ENCODE data around the gene SNED1. TPM values are rescaled to one million over a fixed set of nuclear protein-coding genes. Genes with fewer than 3 reads are reported as not detected.

The SNED1 gene
- total and polyA plus RNA-seq, 9 of the 15 experiments (the other 6 are each of a cell fraction or from before 2014, with no cell fraction given): 0.03 to 0.07 (median 0.05) TPM; not detected in 5

DNA sequence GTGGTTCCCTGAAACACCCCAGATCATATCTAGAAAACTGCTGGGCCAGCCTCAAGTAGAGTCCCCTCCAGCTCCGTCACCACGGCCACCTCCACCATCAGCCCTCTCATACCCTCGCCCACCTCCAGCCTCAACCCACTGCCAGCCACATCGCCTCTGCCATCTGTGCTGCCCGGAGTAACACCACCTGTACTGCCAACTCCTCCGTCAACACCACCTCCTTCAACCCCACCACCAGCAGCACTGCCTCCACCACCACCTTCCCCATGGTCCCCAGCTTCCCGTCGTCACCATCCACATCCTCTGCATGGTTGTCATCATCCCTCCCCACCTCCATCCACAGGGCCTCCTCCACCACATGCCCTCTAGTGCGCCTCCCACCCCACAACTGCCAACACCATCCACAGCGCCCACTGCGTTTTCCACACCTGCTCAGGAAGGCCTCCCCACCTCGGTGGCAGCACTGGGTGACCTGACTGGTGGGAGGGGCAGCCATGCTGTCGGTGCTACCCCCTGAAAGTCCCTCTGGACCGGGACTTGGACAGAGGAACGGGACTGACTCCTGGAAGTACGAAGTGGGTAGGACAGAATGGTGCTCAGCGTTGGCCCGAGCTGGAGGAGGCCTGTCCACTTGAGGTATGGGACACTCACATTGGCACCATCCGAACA, 1.6 kb downstream of the SNED1 start:
- Histone ChIP-seq H3K4me3 (no peak overlapping the region), H2AFZ (ENCODE audit: low read depth, low read length) (no peak overlapping the region), H3K4me2 (ENCODE audit: insufficient read depth, low read length) (no peak overlapping the region), H3K9me1 (ENCODE audit: control insufficient read depth, insufficient read depth, low read length) (no peaks in the 10 kb centered on the region), H3K9ac (ENCODE audit: insufficient read depth in 1 of 2, low read depth in 2 of 2, low read length in 2 of 2) (no peak overlapping the region), H3K79me2 (ENCODE audit: control insufficient read depth, insufficient read depth, low read length) (no peaks in the 10 kb centered on the region), H3K27me3 (ENCODE audit: control insufficient read depth in 2 of 2, insufficient read depth in 2 of 2, low read length in 2 of 2) (peaks cover 0 to 24% of the 10 kb centered on the region in 2 experiments; a peak in 2 of 5 replicates), H3K9me3 (replicated peaks; ENCODE audit: control insufficient read depth, insufficient read depth, low read depth, low read length) (no peaks in the 10 kb centered on the region), H3K27ac (ENCODE audit: extremely low read depth, low read depth, low read length) (no peak overlapping the region), H3K4me1 (replicated peaks in 1 of 2; ENCODE audit: control insufficient read depth in 2 of 2, insufficient read depth in 2 of 2, low read length in 2 of 2) (peaks cover 0 to 31% of the 10 kb centered on the region in 2 experiments; a peak in 2 of 5 replicates), H3K36me3 (ENCODE audit: control insufficient read depth, insufficient read depth, low read length) (no peaks in the 10 kb centered on the region), H4K20me1 (replicated peaks; ENCODE audit: control insufficient read depth, insufficient read depth, low read length) (peaks cover 2% of the 10 kb centered on the region)
- CTCF ChIA-PET (ENCODE audit: low intra/inter-chr PET ratio): no interaction called here
- intact Hi-C loops (cut with micrococcal nuclease): no loop called here
- FAIRE-seq (no peak), ATAC-seq (no peak), DNase-seq (ENCODE audit: extremely low read depth in 1 of 4, low spot score in 3 of 4) (no peak)
- in situ Hi-C loops (cut with MboI): no loop called here
- BruUV-seq (replicated peaks): no TSS peak
- POLR2A ChIA-PET: no interaction called here
- TF ChIP-seq, protein P1, sequence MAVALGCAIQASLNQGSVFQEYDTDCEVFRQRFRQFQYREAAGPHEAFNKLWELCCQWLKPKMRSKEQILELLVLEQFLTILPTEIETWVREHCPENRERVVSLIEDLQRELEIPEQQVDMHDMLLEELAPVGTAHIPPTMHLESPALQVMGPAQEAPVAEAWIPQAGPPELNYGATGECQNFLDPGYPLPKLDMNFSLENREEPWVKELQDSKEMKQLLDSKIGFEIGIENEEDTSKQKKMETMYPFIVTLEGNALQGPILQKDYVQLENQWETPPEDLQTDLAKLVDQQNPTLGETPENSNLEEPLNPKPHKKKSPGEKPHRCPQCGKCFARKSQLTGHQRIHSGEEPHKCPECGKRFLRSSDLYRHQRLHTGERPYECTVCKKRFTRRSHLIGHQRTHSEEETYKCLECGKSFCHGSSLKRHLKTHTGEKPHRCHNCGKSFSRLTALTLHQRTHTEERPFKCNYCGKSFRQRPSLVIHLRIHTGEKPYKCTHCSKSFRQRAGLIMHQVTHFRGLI (CRISPR knock-in tag; IDR thresholded peaks at IDR 0.05): no peak
- TF ChIP-seq NFIC (IDR thresholded peaks at IDR 0.05): no peak
- TF ChIP-seq ZFP36 (IDR thresholded peaks at IDR 0.05; ENCODE audit: low read depth, low read length, partially characterized antibody): no peak
- 17% methylated on average over 12 of the region's 19 CpGs for WGBS (ENCODE audit: insufficient coverage, low coverage, missing lambda C conversion rate)
